Gastroesophageal sphincter (tissue), 4 donors: ENCODE data around the gene PTH2R. TPM values are rescaled to one million over a fixed set of nuclear protein-coding genes. Genes with fewer than 3 reads are reported as not detected.
"Not testable (repeated sequence)": the region's sequence is repeated elsewhere in the genome, so short reads cannot be mapped to it uniquely, and the experiment has no call there.

ENCODE experiments used
- ATAC-seq: fragments of 150-250 bp; one replicate; pipeline ENCODE4 v1.9.1; 2016; ENCODE audit warnings: mild to moderate bottlenecking, moderate library complexity
- H3K27ac ChIP-seq, 4 donors: fragments of 200-600 bp; sonication (generic) in 3 of 4; 1 replicate in 3 of 4; 2 replicates in 1 of 4; pipeline ENCODE4 v1.5.1; 2016 to 2019
- H3K27me3 ChIP-seq: fragments of 200-600 bp; sonication (generic); one replicate; pipeline ENCODE4 v1.5.1; 2019
- H3K36me3 ChIP-seq, 2 donors: fragments of 200-600 bp; sonication (generic); one replicate each; pipeline ENCODE4 v1.5.1; 2019; ENCODE audit warnings: control low read depth in 1 of 2
- H3K4me1 ChIP-seq, 3 donors: fragments of 200-600 bp; sonication (generic); 1 replicate in 2 of 3; 2 replicates in 1 of 3; pipeline ENCODE4 v1.5.1; 2016 to 2019; ENCODE audit warnings: control low read depth in 2 of 3
- H3K4me3 ChIP-seq, 2 donors: fragments of 200-600 bp; sonication (generic); one replicate each; pipeline ENCODE4 v1.5.1; 2019; ENCODE audit warnings: mild to moderate bottlenecking in 1 of 2, moderate library complexity in 1 of 2
- H3K9me3 ChIP-seq, 3 donors: fragments of 200-600 bp; sonication (generic); one replicate each; pipeline ENCODE4 v1.5.1; 2017 to 2019; ENCODE audit warnings: control low read depth in 2 of 3
- EP300 ChIP-seq: sonication (generic); formaldehyde crosslinking; IDR thresholded peaks from one replicate; pipeline ENCODE4 v1.6.1; 2017; ENCODE audit warnings: antibody characterized with exemption, mild to moderate bottlenecking
- POLR2A ChIP-seq, 2 donors: fragments of 450-650 bp; IDR thresholded peaks; one replicate each; pipeline ENCODE4 v1.6.1; 2017; ENCODE audit warnings: antibody characterized with exemption in 2 of 2, mild to moderate bottlenecking in 2 of 2, moderate library complexity in 1 of 2
- POLR2AphosphoS5 ChIP-seq: sonication (generic); formaldehyde crosslinking; IDR thresholded peaks from one replicate; pipeline ENCODE4 v1.6.1; 2017; ENCODE audit warnings: antibody characterized with exemption
- WGBS, 2 donors: methylation state at CpG; one replicate each; pipeline ENCODE4 v1.1.5; 2018; ENCODE audit warnings: low coverage in 1 of 2; 5-methylcytosine and 5-hydroxymethylcytosine counted together
- total RNA-seq, 4 donors: library from RNA; depleted of rRNA; stranded (reverse); fragments of >200 nt; gene quantifications; one replicate each; pipeline ENCODE4 v1.1.0, GENCODE V29; 2016
- TF ChIP-seq, protein P1 (sequence below), 4 experiments: fragments of 200-600 bp in 2 of 4; fragments of 450-650 bp in 2 of 4; sonication (generic) in 1 of 4; IDR thresholded peaks; one replicate each; pipeline ENCODE4 v1.5.1; 2017 to 2019; ENCODE audit warnings: antibody characterized with exemption in 4 of 4, mild to moderate bottlenecking in 2 of 4, moderate library complexity in 2 of 4

The PTH2R gene
- total RNA-seq, 4 donors from 2014 or later: 0.62 TPM; not detected in 3

DNA sequence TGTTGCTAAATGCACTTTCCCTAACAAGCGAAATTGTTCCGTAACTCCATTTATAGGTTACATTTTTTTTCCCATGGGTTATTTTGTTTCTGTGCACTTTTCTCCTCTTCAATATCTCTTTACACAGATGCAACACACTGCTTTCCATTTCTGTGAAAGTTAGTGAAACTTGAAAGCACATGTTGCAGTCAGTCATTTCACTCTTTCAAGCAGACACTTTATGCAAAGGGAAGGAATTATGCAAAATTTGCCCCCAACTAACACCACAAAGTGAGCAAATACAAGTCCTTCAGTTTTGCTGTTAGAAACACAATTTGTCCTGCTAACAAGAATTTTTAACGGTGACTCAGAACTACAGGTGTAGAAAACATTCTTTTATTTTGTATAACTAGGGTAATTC lies 124.8 kb downstream of the PTH2R start:
- Histone ChIP-seq H3K9me3 (no peaks in the 10 kb centered on the region), H3K4me1 (no peaks in the 10 kb centered on the region), H3K27ac (no peak overlapping the region), H3K4me3 (no peak overlapping the region), H3K27me3 (peaks cover 4% of the 10 kb centered on the region), H3K36me3 (no peaks in the 10 kb centered on the region)
- no peak for ATAC-seq
- 86 to 95% methylated on average over 3 of the region's 3 CpGs for WGBS, 2 donors
- TF ChIP-seq POLR2AphosphoS5: no peak
- no peak for TF ChIP-seq POLR2A (IDR thresholded peaks at IDR 0.05)
- TF ChIP-seq, protein P1, sequence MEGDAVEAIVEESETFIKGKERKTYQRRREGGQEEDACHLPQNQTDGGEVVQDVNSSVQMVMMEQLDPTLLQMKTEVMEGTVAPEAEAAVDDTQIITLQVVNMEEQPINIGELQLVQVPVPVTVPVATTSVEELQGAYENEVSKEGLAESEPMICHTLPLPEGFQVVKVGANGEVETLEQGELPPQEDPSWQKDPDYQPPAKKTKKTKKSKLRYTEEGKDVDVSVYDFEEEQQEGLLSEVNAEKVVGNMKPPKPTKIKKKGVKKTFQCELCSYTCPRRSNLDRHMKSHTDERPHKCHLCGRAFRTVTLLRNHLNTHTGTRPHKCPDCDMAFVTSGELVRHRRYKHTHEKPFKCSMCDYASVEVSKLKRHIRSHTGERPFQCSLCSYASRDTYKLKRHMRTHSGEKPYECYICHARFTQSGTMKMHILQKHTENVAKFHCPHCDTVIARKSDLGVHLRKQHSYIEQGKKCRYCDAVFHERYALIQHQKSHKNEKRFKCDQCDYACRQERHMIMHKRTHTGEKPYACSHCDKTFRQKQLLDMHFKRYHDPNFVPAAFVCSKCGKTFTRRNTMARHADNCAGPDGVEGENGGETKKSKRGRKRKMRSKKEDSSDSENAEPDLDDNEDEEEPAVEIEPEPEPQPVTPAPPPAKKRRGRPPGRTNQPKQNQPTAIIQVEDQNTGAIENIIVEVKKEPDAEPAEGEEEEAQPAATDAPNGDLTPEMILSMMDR (IDR thresholded peaks at IDR 0.05): no peak
- TF ChIP-seq EP300: no peak

DNA sequence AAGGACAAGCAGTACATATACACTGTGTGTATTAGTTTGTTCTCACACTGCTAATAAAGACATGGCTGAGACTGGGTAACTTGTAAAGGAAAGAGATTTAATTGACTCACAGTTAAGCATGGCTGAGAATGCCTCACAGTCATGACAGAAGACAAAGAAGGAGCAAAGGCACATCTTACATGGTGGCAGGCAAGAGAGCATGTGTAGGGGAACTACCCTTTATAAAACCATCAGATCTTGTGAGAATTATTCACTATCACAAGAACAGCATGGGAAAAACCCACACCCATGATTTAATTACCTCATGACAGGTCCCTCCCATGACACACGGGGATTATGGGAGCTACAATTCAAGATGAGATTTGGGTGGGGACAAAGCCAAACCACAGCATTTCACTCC lies 129.0 kb downstream of the PTH2R start:
- not testable (repeated sequence) for H3K27ac ChIP-seq, ATAC-seq, H3K9me3 ChIP-seq, H3K27me3 ChIP-seq, H3K36me3 ChIP-seq, H3K4me3 ChIP-seq, H3K4me1 ChIP-seq
- 88 to 100% methylated on average over 1 of the region's 1 CpG for WGBS, 2 donors

DNA sequence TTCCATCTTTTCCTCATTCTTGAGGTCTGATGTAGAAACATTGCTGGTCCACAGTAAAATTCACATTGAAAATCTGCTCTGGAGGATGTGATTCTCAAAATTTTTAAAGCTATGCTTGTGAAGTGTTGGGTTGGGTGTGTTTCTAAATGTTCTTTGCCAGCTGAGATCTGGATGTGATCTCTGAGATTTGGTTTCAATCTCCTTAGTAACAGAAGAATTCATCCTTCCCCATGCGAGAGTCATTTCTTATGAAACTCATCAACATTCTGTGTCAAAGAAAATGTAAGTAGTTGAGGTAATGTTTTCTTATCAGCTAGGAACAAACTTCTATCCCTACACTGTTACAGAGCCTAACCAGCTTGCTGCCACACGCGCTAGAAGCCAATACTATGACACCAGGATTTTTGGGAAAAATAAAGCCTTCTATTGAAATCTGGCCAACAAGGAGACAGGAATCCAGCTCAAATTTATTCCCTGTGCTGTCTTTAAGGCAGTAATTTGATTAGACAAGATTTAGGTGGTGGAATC lies 134.9 kb downstream of the PTH2R start:
- no peak overlapping the region for H3K4me3 ChIP-seq
- no peaks in the 10 kb centered on the region for H3K4me1 ChIP-seq
- H3K36me3 ChIP-seq: no peaks in the 10 kb centered on the region
- WGBS, 2 donors: 76 to 83% methylated on average over 1 to 3 of the region's 3 CpGs
- TF ChIP-seq POLR2AphosphoS5: no peak
- no peak for TF ChIP-seq POLR2A (IDR thresholded peaks at IDR 0.05)
- TF ChIP-seq, protein P1 (IDR thresholded peaks at IDR 0.05): no peak
- ATAC-seq: no peak
- H3K27me3 ChIP-seq: peaks cover 16% of the 10 kb centered on the region
- no peaks in the 10 kb centered on the region for H3K9me3 ChIP-seq
- no peak overlapping the region for H3K27ac ChIP-seq

DNA sequence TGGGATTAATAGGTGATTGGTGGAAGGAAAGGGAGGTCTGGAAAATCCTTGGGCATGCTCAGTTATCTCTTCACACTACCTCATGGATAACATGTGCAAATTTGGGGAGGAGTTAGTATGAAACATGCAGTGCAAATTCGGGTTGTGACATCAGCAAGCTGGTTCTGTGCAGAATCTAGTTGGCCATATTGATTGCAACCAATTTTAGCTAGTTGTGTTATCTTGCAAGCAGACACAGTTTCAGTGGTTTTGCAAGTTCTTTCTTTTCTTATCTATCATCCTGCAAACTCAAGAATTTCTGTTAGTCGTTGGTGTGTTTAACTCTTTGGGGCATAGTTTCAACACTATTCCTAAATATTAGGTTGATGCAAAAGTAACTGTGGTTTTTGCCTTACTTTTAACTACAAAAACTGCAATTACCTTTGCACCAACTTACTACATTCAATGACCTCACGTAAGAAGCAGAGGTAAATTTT lies 135.4 kb downstream of the PTH2R start:
- Histone ChIP-seq H3K36me3 (no peaks in the 10 kb centered on the region), H3K9me3 (no peaks in the 10 kb centered on the region), H3K27ac (no peak overlapping the region), H3K27me3 (peaks cover 12% of the 10 kb centered on the region), H3K4me3 (no peak overlapping the region), H3K4me1 (no peaks in the 10 kb centered on the region)
- no peak for TF ChIP-seq POLR2A (IDR thresholded peaks at IDR 0.05)
- TF ChIP-seq, protein P1 (IDR thresholded peaks at IDR 0.05): no peak
- no peak for TF ChIP-seq POLR2AphosphoS5
- no peak for TF ChIP-seq EP300
- ATAC-seq: no peak
- WGBS, 2 donors: 40 to 43% methylated on average over 1 to 3 of the region's 3 CpGs

DNA sequence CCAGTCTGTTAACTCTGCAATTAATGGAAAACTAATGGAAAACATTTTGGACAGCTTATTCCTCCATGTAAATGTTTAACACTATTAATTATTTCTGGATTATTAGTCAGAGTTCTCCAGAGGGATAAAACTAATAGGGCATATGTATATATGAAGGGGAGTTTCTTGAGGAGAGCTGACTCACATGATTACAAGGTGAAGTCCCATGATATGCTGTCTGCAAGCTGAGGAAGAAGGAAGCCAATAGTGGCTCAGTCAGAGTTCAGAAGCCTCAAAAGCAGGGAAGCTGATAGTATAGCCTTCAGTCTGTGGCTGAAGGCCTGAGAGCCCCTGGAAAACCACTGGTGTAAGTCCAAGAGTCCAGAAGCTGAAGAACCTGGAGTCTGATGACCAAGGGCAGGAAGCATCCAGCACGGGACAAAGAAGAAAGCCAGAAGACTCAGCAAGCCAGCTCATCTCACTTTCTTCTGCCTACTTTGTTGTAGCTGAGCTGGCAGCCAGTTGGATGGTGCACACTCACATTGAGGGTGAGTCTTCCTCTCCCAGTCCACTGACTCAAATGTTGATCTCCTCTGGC lies 136.0 kb downstream of the PTH2R start:
- ATAC-seq: no peak
- H3K4me3 ChIP-seq: no peak overlapping the region
- no peaks in the 10 kb centered on the region for H3K9me3 ChIP-seq
- no peak overlapping the region for H3K27ac ChIP-seq
- no peaks in the 10 kb centered on the region for H3K36me3 ChIP-seq
- TF ChIP-seq POLR2AphosphoS5 (no peak), POLR2A (IDR thresholded peaks at IDR 0.05) (no peak), EP300 (no peak)
- TF ChIP-seq, protein P1 (IDR thresholded peaks at IDR 0.05): no peak
- no peaks in the 10 kb centered on the region for H3K4me1 ChIP-seq
- 60% methylated on average over 1 of the region's 1 CpG; no CpG with 5 or more reads in 1 of the 2 donors for WGBS, 2 donors
- peaks cover 12% of the 10 kb centered on the region for H3K27me3 ChIP-seq

Other genes starting within 250 kb of the PTH2R start
- gene CRYGA, start 243.2 kb upstream of the PTH2R start, total RNA-seq: not detected
- not detected for gene C2orf80, start 216.8 kb upstream of the PTH2R start, total RNA-seq
- gene IDH1, start 151.7 kb upstream of the PTH2R start, total RNA-seq: 10 to 100 TPM; 21.3 to 65.1 (median 31.7) TPM
- 10 to 100 TPM; 24.5 to 32.6 (median 27.2) TPM for gene PIKFYVE, start 140.5 kb upstream of the PTH2R start, total RNA-seq